ENCODE data around the gene ZNF888. TPM values are rescaled to one million over a fixed set of nuclear protein-coding genes. Genes with fewer than 3 reads are reported as not detected.
"Not testable (repeated sequence)": the region's sequence is repeated elsewhere in the genome, so short reads cannot be mapped to it uniquely, and the experiment has no call there.

The ZNF888 gene
- total and polyA plus RNA-seq, 7 donors: 0.13 to 1.0 (median 0.49) TPM

GRCh38 chr19:52938761-52939160 lies 15.5 kb upstream of the ZNF888 start:
- no peak for ATAC-seq
- H3K9me3 ChIP-seq: no peaks in the 10 kb centered on the region
- 52 to 73% (median 53%) methylated on average over 5 of the region's 5 CpGs for WGBS, 3 donors
- no peaks in the 10 kb centered on the region for H3K27me3 ChIP-seq (ENCODE audit: insufficient read depth in 3 of 3, low read length in 2 of 3)
- DNase-seq: no peak
- no peak overlapping the region for H3K4me3 ChIP-seq
- H3K27ac ChIP-seq: no peak overlapping the region
- intact Hi-C loops (cut with DNase I): no loop called here
- no peaks in the 10 kb centered on the region for H3K36me3 ChIP-seq (ENCODE audit: insufficient read depth in 1 of 2, low read depth in 1 of 2)
- no peak for TF ChIP-seq CTCF (IDR thresholded peaks at IDR 0.05)
- peaks cover 6% of the 10 kb centered on the region for H3K4me1 ChIP-seq

- intact Hi-C loops (cut with DNase I): no loop called here
- 89 to 92% (median 90%) methylated on average over 7 of the region's 7 CpGs for WGBS, 3 donors
- no peak overlapping the region for H3K4me3 ChIP-seq
- TF ChIP-seq CTCF (IDR thresholded peaks at IDR 0.05): no peak
- H3K27me3 ChIP-seq (ENCODE audit: insufficient read depth in 3 of 3, low read length in 2 of 3): no peaks in the 10 kb centered on the region
- no peak for DNase-seq
- H3K4me1 ChIP-seq: no peaks in the 10 kb centered on the region
- H3K9me3 ChIP-seq: no peaks in the 10 kb centered on the region
- no peaks in the 10 kb centered on the region for H3K36me3 ChIP-seq (ENCODE audit: insufficient read depth in 1 of 2, low read depth in 1 of 2)
- ATAC-seq: no peak
- H3K27ac ChIP-seq: no peak overlapping the region
These were observed 13.7 kb upstream of the ZNF888 start for GRCh38 chr19:52936954-52937325.

GRCh38 chr19:52936151-52936953 lies 13.1 kb upstream of the ZNF888 start:
- Histone ChIP-seq H3K4me3 (no peak overlapping the region), H3K4me1 (no peaks in the 10 kb centered on the region), H3K36me3 (ENCODE audit: insufficient read depth in 1 of 2, low read depth in 1 of 2) (no peaks in the 10 kb centered on the region), H3K27me3 (ENCODE audit: insufficient read depth in 3 of 3, low read length in 2 of 3) (no peaks in the 10 kb centered on the region), H3K27ac (no peak overlapping the region), H3K9me3 (no peaks in the 10 kb centered on the region)
- intact Hi-C loops (cut with DNase I): no loop called here
- ATAC-seq: no peak
- DNase-seq: no peak
- no peak for TF ChIP-seq CTCF (IDR thresholded peaks at IDR 0.05)
- 80 to 84% (median 83%) methylated on average over 12 of the region's 12 CpGs for WGBS, 3 donors

- no peak for TF ChIP-seq CTCF (IDR thresholded peaks at IDR 0.05)
- WGBS, 3 donors: 82 to 92% (median 92%) methylated on average over 8 of the region's 8 CpGs
- H3K27ac ChIP-seq: no peak overlapping the region
- H3K4me1 ChIP-seq: no peaks in the 10 kb centered on the region
- intact Hi-C loops (cut with DNase I): no loop called here
- no peaks in the 10 kb centered on the region for H3K9me3 ChIP-seq
- no peak overlapping the region for H3K4me3 ChIP-seq
- H3K27me3 ChIP-seq (ENCODE audit: insufficient read depth in 3 of 3, low read length in 2 of 3): no peaks in the 10 kb centered on the region
- no peak for ATAC-seq
- no peaks in the 10 kb centered on the region for H3K36me3 ChIP-seq (ENCODE audit: insufficient read depth in 1 of 2, low read depth in 1 of 2)
- DNase-seq: no peak
These were observed 12.2 kb upstream of the ZNF888 start for GRCh38 chr19:52935434-52935833.

GRCh38 chr19:52924641-52925040 lies 1.4 kb upstream of the ZNF888 start:
- H3K4me3 ChIP-seq; H3K4me1 ChIP-seq; DNase-seq; H3K9me3 ChIP-seq; H3K27me3 ChIP-seq (ENCODE audit: insufficient read depth in 3 of 3, low read length in 2 of 3); intact Hi-C loops (cut with DNase I); H3K27ac ChIP-seq; ATAC-seq: not testable (repeated sequence)
- 88 to 90% (median 88%) methylated on average over 9 of the region's 9 CpGs for WGBS, 3 donors
- peaks cover 0 to 10% of the 10 kb centered on the region in 2 donors for H3K36me3 ChIP-seq (ENCODE audit: insufficient read depth in 1 of 2, low read depth in 1 of 2)
